SK-N-MC (cell line): ENCODE measurements around the gene ASIC1.

ENCODE experiments used
- EZH2 ChIP-seq: fragments of 200-600 bp; sonication (generic); IDR thresholded peaks from one replicate; pipeline ENCODE4 v1.6.1; 2017; ENCODE audit warnings: antibody characterized with exemption
- FOXP2 ChIP-seq: optimal IDR thresholded peaks from 2 replicates; pipeline ENCODE3; 2011; ENCODE audit warnings: mild to moderate bottlenecking, moderate library complexity; ENCODE audit not compliant: insufficient read depth; ENCODE audit errors: extremely low read length, control extremely low read depth
- POLR2AphosphoS5 ChIP-seq: IDR thresholded peaks from 2 replicates; pipeline ENCODE4 v1.6.1; 2012; ENCODE audit warnings: mild to moderate bottlenecking, low read depth, low read length, borderline replicate concordance

GRCh38 chr12:50053583-50053982 lies 3.8 kb upstream of the ASIC1 start:
- TF ChIP-seq POLR2AphosphoS5 (no peak), EZH2 (no peak), FOXP2 (no peak)
